H54 (cell line): ENCODE data around the gene MRPS15.
"Not testable (repeated sequence)": the region's sequence is repeated elsewhere in the genome, so short reads cannot be mapped to it uniquely, and the experiment has no call there.

ENCODE experiments used
- DNase-seq: peaks from one replicate; pipeline ENCODE4 v3.0.0; 2011; ENCODE audit warnings: low spot score, mixed read lengths; ENCODE audit not compliant: insufficient read length
- FAIRE-seq: peaks from 3 replicates; lab custom pipeline; 2011; peaks lifted over from hg19 to GRCh38; lab: Jason Lieb, UNC
- POLR2A ChIP-seq: IDR thresholded peaks from 2 replicates; pipeline ENCODE4 v1.6.1; 2011; ENCODE audit warnings: low read depth, mild to moderate bottlenecking, low read length

The MRPS15 gene

GRCh38 chr1:36463803-36464604, at the start of gene MRPS15:
Gene MRPS15 (minus strand): TSS chr1:36464384. CDS start chr1:36464275, 109 bp downstream.
- FAIRE-seq: peak; percentile 61
- TF ChIP-seq POLR2A: peak; percentile 84
- DNase-seq: peak; percentile 75

GRCh38 chr1:36512842-36513241, 48.7 kb upstream of the MRPS15 start:
- TF ChIP-seq POLR2A: no peak
- DNase-seq (no peak), FAIRE-seq (no peak)

- peak; percentile 48 for FAIRE-seq
- DNase-seq: peak; percentile 82
- TF ChIP-seq POLR2A: no peak
Observed at GRCh38 chr1:36511804-36512798, 47.9 kb upstream of the MRPS15 start.

- FAIRE-seq, DNase-seq: not testable (repeated sequence)
Observed at GRCh38 chr1:36511220-36511619, 47.0 kb upstream of the MRPS15 start.

- FAIRE-seq: no peak
- DNase-seq: no peak
- TF ChIP-seq POLR2A: no peak
Observed at GRCh38 chr1:36510418-36510817, 46.2 kb upstream of the MRPS15 start.

GRCh38 chr1:36508257-36508656, 44.1 kb upstream of the MRPS15 start:
- FAIRE-seq (no peak), DNase-seq (no peak)
- TF ChIP-seq POLR2A: no peak

GRCh38 chr1:36506276-36506920, 42.2 kb upstream of the MRPS15 start:
- no peak for TF ChIP-seq POLR2A
- DNase-seq (no peak), FAIRE-seq (no peak)

- DNase-seq (no peak), FAIRE-seq (no peak)
- TF ChIP-seq POLR2A: no peak
Observed at GRCh38 chr1:36503733-36504132, 39.5 kb upstream of the MRPS15 start.

GRCh38 chr1:36503159-36503558, 39.0 kb upstream of the MRPS15 start:
- DNase-seq: no peak
- FAIRE-seq: no peak
- TF ChIP-seq POLR2A: no peak

- FAIRE-seq: no peak
- TF ChIP-seq POLR2A: no peak
- DNase-seq: no peak
Observed at GRCh38 chr1:36502616-36503015, 38.4 kb upstream of the MRPS15 start.

- not testable (repeated sequence) for FAIRE-seq
Observed at GRCh38 chr1:36501911-36502310, 37.7 kb upstream of the MRPS15 start.

GRCh38 chr1:36497207-36497606, 33.0 kb upstream of the MRPS15 start:
- DNase-seq (no peak), FAIRE-seq (no peak)
- TF ChIP-seq POLR2A: no peak

More at GRCh38 chr1:36501911-36502310, 37.7 kb upstream of the MRPS15 start:
- not testable (repeated sequence) for DNase-seq

GRCh38 chr1:36494971-36495370, 30.8 kb upstream of the MRPS15 start:
- DNase-seq: no peak
- no peak for TF ChIP-seq POLR2A
- no peak for FAIRE-seq

- no peak for TF ChIP-seq POLR2A
- FAIRE-seq: no peak
- DNase-seq: no peak
Observed at GRCh38 chr1:36493524-36493923, 29.3 kb upstream of the MRPS15 start.
